T1000 (cell line): Measurements from ENCODE around the gene ARHGEF17.
A peak's percentile ranks its signal among the peaks of the same experiment; 100 is the strongest.

ENCODE experiments used
- DNase-seq: peaks from one replicate; lab custom pipeline; 2025; ENCODE audit warnings: mixed read lengths; lab: John Stamatoyannopoulos, UW

The ARHGEF17 gene

GRCh38 chr11:73380897-73381410, 72.9 kb downstream of the ARHGEF17 start:
- no peak for DNase-seq

DNA sequence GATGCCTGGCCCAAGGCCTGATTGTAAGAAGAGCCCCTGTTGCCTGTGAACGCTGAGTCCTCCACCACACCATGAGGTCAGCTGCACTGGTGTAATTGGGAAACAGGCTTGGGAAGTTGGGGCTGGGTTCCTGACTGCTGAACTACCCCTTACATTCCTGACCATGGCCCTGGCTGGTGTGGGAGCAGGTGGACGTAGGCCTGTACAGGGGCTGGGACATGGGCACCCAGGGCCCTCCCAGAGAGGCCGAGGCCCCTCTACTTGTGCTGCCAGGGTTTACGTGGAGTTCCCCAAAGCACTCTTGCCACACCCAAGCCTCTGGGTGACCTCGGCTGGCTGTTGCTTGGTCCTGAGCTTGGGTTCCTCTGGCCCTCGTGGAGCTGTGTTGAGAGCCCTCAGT, 73.5 kb downstream of the ARHGEF17 start:
- no peak for DNase-seq

GRCh38 chr11:73382183-73382582, 74.1 kb downstream of the ARHGEF17 start:
- no peak for DNase-seq

DNA sequence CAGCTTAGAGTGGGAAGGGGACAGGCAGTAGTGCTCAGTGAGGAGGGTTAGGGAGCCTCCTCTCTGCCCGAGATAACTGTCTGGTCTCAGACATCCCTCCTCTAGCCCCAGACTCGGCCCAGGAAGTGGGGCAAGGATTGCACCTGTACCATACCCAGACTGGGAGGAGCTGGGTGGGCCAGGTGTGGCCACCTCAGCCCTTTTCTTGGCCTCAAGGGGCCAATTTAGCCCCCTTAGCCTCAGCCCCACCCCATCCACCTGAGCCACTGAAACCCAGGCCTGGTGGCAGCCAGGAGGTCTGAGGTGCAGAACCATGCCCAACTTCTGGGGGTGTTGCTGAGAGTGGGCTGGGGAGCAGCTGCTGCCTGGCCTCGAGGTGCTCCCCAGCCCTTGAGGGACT, 74.7 kb downstream of the ARHGEF17 start:
- no peak for DNase-seq

DNA sequence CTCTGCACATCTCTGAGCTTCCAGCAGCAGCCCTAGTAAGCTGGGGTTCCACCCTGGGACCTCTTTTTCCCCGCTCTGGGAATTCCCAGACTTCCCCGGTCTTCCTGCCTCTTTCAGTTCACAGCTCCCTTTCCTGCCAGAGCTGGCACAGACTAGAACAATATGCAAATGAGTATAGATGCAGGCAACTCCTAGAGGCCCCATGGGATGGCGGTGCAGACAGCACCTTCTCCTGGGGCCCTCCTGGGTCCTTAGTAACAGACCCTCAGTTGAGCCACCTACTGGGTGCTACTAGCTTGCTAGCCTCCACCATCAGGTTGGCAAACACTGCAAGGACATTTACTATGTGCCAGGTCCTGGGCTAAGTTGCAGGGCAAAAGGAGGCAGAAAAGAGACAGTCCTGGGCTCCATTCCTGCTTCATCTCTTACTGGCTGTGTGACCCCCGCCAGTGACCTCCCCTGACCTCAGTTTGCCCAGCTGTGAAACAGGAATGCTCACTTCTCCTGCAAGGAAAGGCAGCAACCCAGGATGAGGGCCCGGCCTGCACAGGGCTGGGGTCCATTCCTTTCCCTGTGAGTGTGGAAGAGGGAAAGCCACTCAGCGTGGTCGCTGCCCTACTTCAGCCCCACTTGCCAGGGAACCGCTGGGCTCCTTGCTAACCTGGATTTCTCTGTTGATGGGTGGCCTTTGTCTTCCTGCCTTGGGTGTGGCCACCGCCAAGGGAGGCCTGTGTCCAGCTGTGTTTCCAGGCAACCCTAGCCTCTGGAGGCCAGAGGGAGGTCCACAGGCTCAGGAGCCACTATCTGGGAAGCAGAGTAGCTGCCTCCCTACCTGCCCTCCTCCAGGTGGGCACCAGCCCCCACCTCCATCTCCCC, 75.4 kb downstream of the ARHGEF17 start:
- DNase-seq, result no peak

GRCh38 chr11:73384125-73384441, 76.0 kb downstream of the ARHGEF17 start:
- DNase-seq, result no peak

DNA sequence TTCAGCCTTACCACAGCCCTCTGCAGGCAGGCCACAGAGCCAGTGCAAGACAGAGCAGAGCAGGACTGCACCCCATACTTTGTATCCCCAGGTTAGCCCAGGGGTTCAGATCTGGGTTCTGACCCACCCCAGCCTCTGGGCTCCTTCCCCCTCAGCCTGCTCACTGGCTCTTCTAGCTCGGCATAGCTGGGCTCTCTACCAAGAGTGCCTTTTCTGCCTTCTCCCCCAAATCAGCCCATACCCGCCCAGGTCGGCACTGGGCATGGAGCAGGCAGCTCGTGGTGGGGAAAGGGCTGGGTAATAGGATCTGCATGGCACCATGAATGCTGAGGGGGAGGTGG, 76.4 kb downstream of the ARHGEF17 start:
- DNase-seq, result no peak

- no peak for DNase-seq
Measured at GRCh38 chr11:73384872-73385689, 77.0 kb downstream of the ARHGEF17 start.

- no peak for DNase-seq
Measured at GRCh38 chr11:73386016-73386415, 77.9 kb downstream of the ARHGEF17 start.

DNA sequence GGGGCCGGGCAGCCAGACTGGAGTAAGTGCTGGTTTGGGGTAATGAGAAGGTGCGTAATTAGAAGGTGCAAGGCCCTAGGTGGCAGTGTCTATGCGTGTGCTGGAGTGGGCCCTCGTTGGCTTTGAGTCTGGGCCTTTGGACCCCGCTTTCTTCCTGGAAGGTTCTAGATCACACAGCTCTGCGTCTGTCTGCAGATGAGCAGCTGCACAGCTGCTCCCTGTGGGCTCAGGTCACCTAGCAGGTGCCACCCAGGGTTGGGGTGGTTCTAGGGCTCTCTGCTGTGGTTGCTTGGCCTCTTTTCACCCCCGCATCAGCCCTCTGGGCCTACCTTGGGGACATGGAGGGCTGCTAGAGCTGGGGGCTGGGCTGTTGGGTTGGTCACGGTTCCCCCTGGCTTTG, 78.5 kb downstream of the ARHGEF17 start:
- DNase-seq, result no peak

DNA sequence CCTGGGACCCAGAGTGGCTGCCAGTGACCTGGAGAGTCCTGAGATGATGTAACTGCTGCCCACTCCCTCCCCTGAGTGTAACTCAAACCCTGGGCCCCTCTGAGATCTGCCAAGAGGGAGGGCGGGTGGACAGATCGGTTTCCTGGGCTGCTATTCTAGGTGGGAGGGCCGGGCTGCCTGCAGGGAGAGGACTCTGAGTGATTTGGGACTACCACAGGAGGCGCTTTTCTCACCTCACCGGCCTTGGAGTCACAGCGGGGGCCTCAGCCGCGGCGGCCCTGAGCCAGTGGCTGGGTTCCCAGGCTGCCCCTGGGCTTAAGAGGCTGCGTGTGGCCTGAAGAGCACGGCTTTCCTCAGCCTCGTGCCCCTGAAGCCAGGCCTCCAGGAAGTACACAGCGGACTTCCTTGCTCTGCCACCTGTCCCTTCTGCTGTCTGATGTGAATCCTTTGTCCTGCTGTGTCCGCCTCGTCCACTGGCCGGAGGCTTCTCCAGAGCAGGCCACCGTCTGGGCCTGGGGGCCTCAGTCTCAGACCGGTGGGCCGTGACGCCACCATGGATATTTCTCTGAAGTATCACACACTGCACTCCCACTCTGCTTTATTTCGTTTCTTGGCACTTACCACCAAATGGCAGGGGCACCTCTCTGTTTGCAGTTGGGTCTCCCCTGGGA, 79.7 kb downstream of the ARHGEF17 start:
- no peak for DNase-seq

- peak; percentile 33 for DNase-seq
Measured at GRCh38 chr11:73388265-73389133, 80.4 kb downstream of the ARHGEF17 start.

- DNase-seq, result no peak
Measured at GRCh38 chr11:73389134-73389525, 81.1 kb downstream of the ARHGEF17 start.

DNA sequence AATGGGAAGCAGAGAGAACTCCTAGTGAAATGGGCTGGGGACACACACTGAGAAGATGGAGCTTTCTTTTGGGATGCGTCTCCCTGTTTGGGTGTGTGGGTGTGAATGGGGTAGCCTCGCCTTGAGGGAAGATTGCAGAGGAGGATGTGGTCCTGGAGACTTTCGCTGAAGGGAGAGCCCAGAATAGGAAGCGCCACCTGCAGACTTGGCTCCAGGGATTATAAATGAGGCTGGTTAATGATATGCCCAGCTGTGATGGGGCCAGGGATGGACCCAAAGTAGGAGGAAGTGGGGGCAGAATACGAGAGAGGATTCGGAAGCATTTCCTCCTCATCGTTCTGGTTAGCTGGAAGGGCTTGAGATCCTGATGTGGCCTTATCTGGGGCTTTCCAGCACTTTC, 81.8 kb downstream of the ARHGEF17 start:
- no peak for DNase-seq

- no peak for DNase-seq
Measured at GRCh38 chr11:73390601-73391565, 82.8 kb downstream of the ARHGEF17 start.

DNA sequence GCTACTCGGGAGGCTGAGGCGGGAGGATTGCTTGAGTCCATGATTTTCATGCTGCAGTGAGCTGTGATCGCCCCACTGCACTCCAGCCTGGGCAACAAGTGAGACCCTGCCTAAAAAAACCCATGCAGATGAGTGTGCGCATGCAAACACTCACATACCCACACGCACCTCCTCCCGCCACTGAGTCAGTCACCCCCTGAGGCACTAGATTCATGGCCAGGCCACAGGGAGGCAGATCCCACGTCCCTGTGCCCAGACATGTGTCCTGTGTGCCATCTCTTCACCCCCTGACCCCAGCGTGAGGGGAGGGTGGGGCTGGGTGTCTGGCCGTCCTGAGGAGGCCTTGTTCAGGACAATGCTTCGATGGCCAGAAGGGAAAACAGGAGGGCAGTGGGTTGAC, 83.6 kb downstream of the ARHGEF17 start:
- no peak for DNase-seq

DNA sequence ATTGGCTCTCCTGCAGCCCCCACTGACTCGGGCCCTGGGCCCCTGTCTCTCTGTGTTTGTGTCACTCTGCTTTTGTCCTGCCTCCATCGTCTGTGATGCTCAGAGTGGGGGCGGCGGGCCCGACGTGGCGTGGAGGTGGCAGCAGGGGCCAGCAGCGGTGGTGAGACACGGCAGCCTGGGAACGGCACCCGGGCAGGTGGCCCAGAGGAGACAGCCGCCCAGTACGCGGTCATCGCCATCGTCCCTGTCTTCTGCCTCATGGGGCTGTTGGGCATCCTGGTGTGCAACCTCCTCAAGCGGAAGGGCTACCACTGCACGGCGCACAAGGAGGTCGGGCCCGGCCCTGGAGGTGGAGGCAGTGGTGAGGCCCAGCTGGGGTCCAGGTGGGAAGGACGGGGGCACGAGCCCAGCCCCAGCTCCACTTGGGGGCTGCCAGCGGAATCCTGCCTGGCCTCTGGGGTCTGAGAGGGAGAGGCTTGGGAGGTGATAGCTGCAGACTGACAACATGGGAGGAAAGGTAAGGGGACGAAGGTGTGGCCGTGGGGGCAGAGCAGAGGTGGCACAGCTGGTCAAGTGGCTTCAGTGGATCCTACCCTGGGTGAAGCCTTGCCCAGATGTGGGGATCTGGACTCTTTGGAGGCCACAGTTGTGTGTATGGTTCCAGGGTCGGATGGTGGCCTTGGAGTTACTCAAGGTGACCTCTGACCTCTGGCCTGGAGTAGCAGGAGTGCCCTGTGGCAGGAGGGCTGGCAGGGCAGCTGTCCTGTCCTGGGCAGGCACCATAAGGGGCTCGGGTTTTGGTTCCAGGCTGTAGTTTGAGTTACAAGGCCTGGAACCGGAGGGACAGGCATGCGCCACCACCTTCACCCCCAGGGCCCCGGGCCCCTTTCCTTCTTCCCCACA, 84.3 kb downstream of the ARHGEF17 start:
- no peak for DNase-seq

- no peak for DNase-seq
Measured at GRCh38 chr11:73393011-73393380, 84.9 kb downstream of the ARHGEF17 start.
